SK-N-SH (cell line): ENCODE results near the gene CASK. TPM values are rescaled to one million over a fixed set of nuclear protein-coding genes. Genes with fewer than 3 reads are reported as not detected.

ENCODE experiments used
- CTCF ChIA-PET: fragments of 300-600, 350-600 bp; formaldehyde crosslinking; extraction: SDS; loops from one replicate; lab custom pipeline; 2021; lab: Yijun Ruan, JAX
- POLR2A ChIA-PET: fragments of 350-600 bp; sonication (Branson Sonifier 250); formaldehyde crosslinking; extraction: SDS; loops from one replicate; lab custom pipeline; 2020; ENCODE audit warnings: antibody characterized with exemption, inconsistent platforms; lab: Yijun Ruan, JAX
- DNase-seq: peaks from one replicate; pipeline ENCODE4 v3.0.0; 2012
- H2AFZ ChIP-seq: fragments of 200-600 bp; sonication (generic); 2 replicates; pipeline ENCODE4 v1.8.1; 2016; ENCODE audit warnings: antibody characterized with exemption, mild to moderate bottlenecking, low read depth
- H3F3A ChIP-seq: fragments of 200-600 bp; sonication (generic); replicated peaks from 2 replicates; pipeline ENCODE3; 2016; ENCODE audit warnings: antibody characterized with exemption, mild to moderate bottlenecking; ENCODE audit not compliant: insufficient read depth
- H3K27ac ChIP-seq, 2 experiments: fragments of 200-500 bp in 1 of 2; fragments of 200-600 bp in 1 of 2; sonication (Bioruptor generic) in 1 of 2; sonication (generic), shearing (Covaris generic) in 1 of 2; 2 replicates each; pipeline versions ENCODE4 v1.5.1 to v1.6.1; 2014 to 2016; ENCODE audit warnings: low read depth in 2 of 2, inconsistent platforms in 1 of 2, low read length in 1 of 2, mild to moderate bottlenecking in 1 of 2, mixed read lengths in 1 of 2
- H3K27me3 ChIP-seq: fragments of 200-600 bp; sonication (generic), shearing (Covaris generic); 2 replicates; pipeline ENCODE4 v1.6.1; 2016; ENCODE audit warnings: mixed run types; ENCODE audit not compliant: insufficient read depth
- H3K36me3 ChIP-seq, 2 experiments: fragments of 200-500 bp in 1 of 2; fragments of 200-600 bp in 1 of 2; sonication (Bioruptor generic) in 1 of 2; sonication (generic) in 1 of 2; replicated peaks in 1 of 2; 2 replicates each; pipeline versions ENCODE3 to v1.5.1; 2014 to 2016; ENCODE audit warnings: low read length in 1 of 2, mild to moderate bottlenecking in 1 of 2; ENCODE audit not compliant: insufficient read depth in 2 of 2, control insufficient read depth in 1 of 2
- H3K4me1 ChIP-seq, 2 experiments: fragments of 200-500 bp in 1 of 2; fragments of 200-600 bp in 1 of 2; sonication (Bioruptor generic) in 1 of 2; sonication (generic), shearing (Covaris generic) in 1 of 2; 2 replicates each; pipeline versions ENCODE4 v1.5.1 to v1.6.1; 2014 to 2016; ENCODE audit warnings: low read depth in 1 of 2, low read length in 1 of 2, mixed run types in 1 of 2; ENCODE audit not compliant: insufficient read depth in 2 of 2, control insufficient read depth in 1 of 2
- H3K4me2 ChIP-seq: fragments of 200-600 bp; sonication (generic), shearing (Covaris generic); 2 replicates; pipeline ENCODE4 v1.6.1; 2017; ENCODE audit warnings: mixed run types
- H3K4me3 ChIP-seq, 2 experiments: fragments of 200-500 bp in 1 of 2; fragments of 200-600 bp in 1 of 2; sonication (Bioruptor generic) in 1 of 2; sonication (generic), shearing (Covaris generic) in 1 of 2; 2 replicates each; pipeline versions ENCODE4 v1.5.1 to v1.8.1; 2014 to 2016; ENCODE audit warnings: low read depth in 2 of 2, inconsistent platforms in 1 of 2, low read length in 1 of 2, mild to moderate bottlenecking in 1 of 2, mixed read lengths in 1 of 2, moderate library complexity in 1 of 2
- H3K79me2 ChIP-seq: fragments of 200-600 bp; sonication (generic); 2 replicates; pipeline ENCODE4 v1.8.1; 2017; ENCODE audit warnings: mild to moderate bottlenecking; ENCODE audit not compliant: insufficient read depth
- H3K9ac ChIP-seq: fragments of 200-600 bp; sonication (generic); 2 replicates; pipeline ENCODE4 v1.6.1; 2017; ENCODE audit warnings: mixed run types
- H3K9me2 ChIP-seq: fragments of 200-600 bp; sonication (generic); 2 replicates; pipeline ENCODE4 v1.6.1; 2017; ENCODE audit warnings: mixed run types
- H3K9me3 ChIP-seq: fragments of 200-600 bp; sonication (generic); 2 replicates; pipeline ENCODE4 v1.6.1; 2017; ENCODE audit warnings: mixed run types, mild to moderate bottlenecking, moderate library complexity
- H4K20me1 ChIP-seq: fragments of 200-600 bp; sonication (generic); 2 replicates; pipeline ENCODE4 v1.6.1; 2017; ENCODE audit warnings: mild to moderate bottlenecking, mixed run types; ENCODE audit not compliant: insufficient read depth
- CHD2 ChIP-seq: fragments of 150-350 bp; IDR thresholded peaks from 2 replicates; pipeline ENCODE4 v1.6.1; 2018; ENCODE audit warnings: low read length; ENCODE audit not compliant: partially characterized antibody
- EP300 ChIP-seq, 2 experiments: IDR thresholded peaks; 2 replicates each; pipeline versions ENCODE4 v1.4.0 to v1.6.1; 2012; ENCODE audit warnings: borderline replicate concordance in 1 of 2, low read depth in 1 of 2, low read length in 1 of 2
- FOSL2 ChIP-seq: IDR thresholded peaks from 2 replicates; pipeline ENCODE4 v1.4.0; 2012; ENCODE audit warnings: low read depth, mild to moderate bottlenecking, moderate library complexity, borderline replicate concordance
- FOXJ3 ChIP-seq: sonication (generic); formaldehyde crosslinking; IDR thresholded peaks from 2 replicates; pipeline ENCODE4 v1.5.1; 2020; ENCODE audit warnings: mild to moderate bottlenecking, missing genetic modification reagents
- NFIC ChIP-seq: IDR thresholded peaks from 2 replicates; pipeline ENCODE4 v1.4.0; 2012; ENCODE audit warnings: borderline replicate concordance
- POLR2AphosphoS5 ChIP-seq: IDR thresholded peaks from 2 replicates; pipeline ENCODE4 v1.6.1; 2012; ENCODE audit warnings: low read depth, low read length
- RAD21 ChIP-seq: IDR thresholded peaks from 2 replicates; pipeline ENCODE4 v1.6.1; 2012; ENCODE audit warnings: mild to moderate bottlenecking, low read length
- RCOR1 ChIP-seq: fragments of 150-350 bp; IDR thresholded peaks from 2 replicates; pipeline ENCODE4 v1.6.1; 2017; ENCODE audit warnings: antibody characterized with exemption, low read length
- RFX5 ChIP-seq: IDR thresholded peaks from 2 replicates; pipeline ENCODE4 v1.6.1; 2012; ENCODE audit warnings: mild to moderate bottlenecking, improper control_type of control experiment, low read length
- RXRA ChIP-seq: IDR thresholded peaks from 2 replicates; pipeline ENCODE4 v1.4.0; 2012; ENCODE audit warnings: low read depth, mild to moderate bottlenecking, borderline replicate concordance
- SMC3 ChIP-seq: IDR thresholded peaks from 2 replicates; pipeline ENCODE4 v1.6.1; 2012; ENCODE audit warnings: low read depth, low read length, improper control_type of control experiment
- TAF1 ChIP-seq: IDR thresholded peaks from 2 replicates; pipeline ENCODE4 v1.6.1; 2012; ENCODE audit warnings: low read depth, mild to moderate bottlenecking, low read length, moderate library complexity, borderline replicate concordance
- TEAD4 ChIP-seq: IDR thresholded peaks from 2 replicates; pipeline ENCODE4 v1.4.0; 2012; ENCODE audit warnings: mild to moderate bottlenecking, borderline replicate concordance; ENCODE audit not compliant: insufficient read depth
- WGBS: methylation state at CpG from one replicate; pipeline ENCODE4 v1.1.6; 2017; ENCODE audit warnings: low lambda C conversion rate; 5-methylcytosine and 5-hydroxymethylcytosine counted together
- polyA plus RNA-seq, 3 experiments: library from polyadenylated mRNA; depleted of rRNA; stranded (reverse); fragments of >200 nt; gene quantifications; 2 replicates each; pipeline ENCODE4 v1.2.3, GENCODE V29; 2012
- TF ChIP-seq, protein P1 (sequence below): IDR thresholded peaks from 2 replicates; pipeline ENCODE4 v1.4.0; 2012; ENCODE audit warnings: low read depth
- TF ChIP-seq, protein P2 (sequence below): fragments of 200-600 bp; sonication (generic); IDR thresholded peaks from 2 replicates; pipeline ENCODE4 v1.6.1; 2017; ENCODE audit warnings: antibody characterized with exemption, mild to moderate bottlenecking, moderate library complexity

CASK gene
- polyA plus RNA-seq, 1 of the 3 experiments (the other 2 are of a cell fraction), result 7.0 TPM

DNA sequence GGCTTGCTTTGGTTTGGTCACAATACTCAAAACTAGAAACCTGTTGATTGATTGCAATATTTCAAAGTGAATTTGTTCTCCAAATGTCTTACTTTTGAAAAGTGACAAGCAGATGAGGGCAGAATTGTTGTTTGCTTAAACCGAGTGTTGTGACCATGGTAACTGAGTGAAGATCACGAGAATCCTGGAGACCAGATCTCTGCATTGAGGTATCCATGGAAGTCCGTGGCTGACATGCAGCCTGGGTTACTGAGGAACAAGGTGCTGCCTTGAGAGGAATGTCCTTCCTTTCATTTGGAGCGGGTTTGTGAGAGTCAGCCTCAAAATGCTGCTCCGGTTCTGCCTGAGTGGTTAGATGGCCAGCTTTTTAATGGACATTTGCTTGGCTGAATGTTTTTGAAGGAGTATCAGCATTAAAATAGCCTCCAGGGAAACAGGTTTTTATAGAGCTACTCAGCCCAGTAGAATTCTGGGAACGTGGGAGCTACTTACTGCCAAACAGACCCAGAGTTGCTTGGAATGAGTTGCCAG is 444.9 kb downstream of the CASK start:
- H2AFZ ChIP-seq, result no peak overlapping the region
- no peaks in the 10 kb centered on the region for H3K4me1 ChIP-seq
- H3K27me3 ChIP-seq, result peaks cover 9% of the 10 kb centered on the region; the same call in 1 of the 2 replicates
- ChIA-PET CTCF (no interaction called here), POLR2A (no interaction called here)
- H4K20me1 ChIP-seq, result no peaks in the 10 kb centered on the region
- H3K9ac ChIP-seq, result no peak overlapping the region
- DNase-seq, result no peak
- no peak overlapping the region for H3K4me2 ChIP-seq
- no peak overlapping the region for H3K27ac ChIP-seq
- H3K4me3 ChIP-seq, result no peak overlapping the region
- H3K9me3 ChIP-seq, result no peaks in the 10 kb centered on the region
- no peaks in the 10 kb centered on the region for H3K79me2 ChIP-seq
- no peak for TF ChIP-seq TAF1
- TF ChIP-seq NFIC, result no peak
- TF ChIP-seq RXRA, result no peak
- TF ChIP-seq RFX5, result no peak
- no peak for TF ChIP-seq POLR2AphosphoS5
- no peak for TF ChIP-seq RCOR1
- no peak for TF ChIP-seq SMC3
- no peaks in the 10 kb centered on the region for H3K36me3 ChIP-seq
- H3K9me2 ChIP-seq, result no peaks in the 10 kb centered on the region
- H3F3A ChIP-seq, result no peaks in the 10 kb centered on the region
- WGBS, result 27% methylated on average over 6 of the region's 6 CpGs

DNA sequence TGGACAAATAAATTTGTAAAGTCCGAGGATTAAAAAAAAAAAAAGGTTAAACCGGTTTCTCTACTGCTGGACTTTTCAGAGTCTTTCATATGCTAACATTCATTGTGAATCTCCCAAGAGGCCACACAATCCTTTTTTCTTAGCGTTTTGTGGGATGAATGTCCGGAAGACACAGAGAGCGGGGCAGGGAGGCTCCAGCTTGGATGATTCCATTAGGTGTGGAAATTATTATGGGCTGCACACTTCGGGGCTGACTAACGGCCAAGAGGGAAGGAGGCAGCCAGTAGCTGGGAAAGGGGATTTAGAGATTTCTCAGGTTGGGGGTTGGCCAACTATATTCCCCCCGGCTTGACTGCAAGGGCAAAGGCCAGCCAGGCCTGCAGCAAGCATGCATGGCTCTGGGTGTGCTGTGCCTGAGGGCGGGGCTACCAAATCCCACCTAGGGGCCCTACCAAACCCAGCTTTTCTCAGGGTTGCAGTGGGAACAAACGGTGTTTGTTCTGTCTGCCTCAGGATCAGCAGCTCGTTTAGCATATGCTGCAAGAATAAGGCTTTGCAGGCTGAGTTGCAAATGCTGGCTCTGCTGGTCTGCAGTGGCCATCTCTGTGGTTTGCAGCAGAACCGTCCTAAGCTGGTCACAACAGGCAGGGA is 447.6 kb downstream of the CASK start:
- 49% methylated on average over 12 of the region's 12 CpGs for WGBS
- POLR2A ChIA-PET, result no interaction called here

More for the DNA sequence above, 447.6 kb downstream of the CASK start:
- Histone ChIP-seq H3F3A (no peaks in the 10 kb centered on the region), H3K36me3 (no peaks in the 10 kb centered on the region), H3K9me2 (no peaks in the 10 kb centered on the region), H2AFZ (no peak overlapping the region), H3K4me1 (no peaks in the 10 kb centered on the region), H3K27me3 (peaks cover 9% of the 10 kb centered on the region; the same call in 1 of the 2 replicates), H3K4me3 (no peak overlapping the region), H3K27ac (no peak overlapping the region), H4K20me1 (no peaks in the 10 kb centered on the region), H3K9me3 (no peaks in the 10 kb centered on the region), H3K9ac (no peak overlapping the region), H3K4me2 (no peak overlapping the region), H3K79me2 (no peaks in the 10 kb centered on the region)
- TF ChIP-seq, protein P1, sequence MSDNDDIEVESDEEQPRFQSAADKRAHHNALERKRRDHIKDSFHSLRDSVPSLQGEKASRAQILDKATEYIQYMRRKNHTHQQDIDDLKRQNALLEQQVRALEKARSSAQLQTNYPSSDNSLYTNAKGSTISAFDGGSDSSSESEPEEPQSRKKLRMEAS, result no peak
- TF ChIP-seq CHD2, result no peak
- no peak for TF ChIP-seq FOSL2
- TF ChIP-seq, protein P2, sequence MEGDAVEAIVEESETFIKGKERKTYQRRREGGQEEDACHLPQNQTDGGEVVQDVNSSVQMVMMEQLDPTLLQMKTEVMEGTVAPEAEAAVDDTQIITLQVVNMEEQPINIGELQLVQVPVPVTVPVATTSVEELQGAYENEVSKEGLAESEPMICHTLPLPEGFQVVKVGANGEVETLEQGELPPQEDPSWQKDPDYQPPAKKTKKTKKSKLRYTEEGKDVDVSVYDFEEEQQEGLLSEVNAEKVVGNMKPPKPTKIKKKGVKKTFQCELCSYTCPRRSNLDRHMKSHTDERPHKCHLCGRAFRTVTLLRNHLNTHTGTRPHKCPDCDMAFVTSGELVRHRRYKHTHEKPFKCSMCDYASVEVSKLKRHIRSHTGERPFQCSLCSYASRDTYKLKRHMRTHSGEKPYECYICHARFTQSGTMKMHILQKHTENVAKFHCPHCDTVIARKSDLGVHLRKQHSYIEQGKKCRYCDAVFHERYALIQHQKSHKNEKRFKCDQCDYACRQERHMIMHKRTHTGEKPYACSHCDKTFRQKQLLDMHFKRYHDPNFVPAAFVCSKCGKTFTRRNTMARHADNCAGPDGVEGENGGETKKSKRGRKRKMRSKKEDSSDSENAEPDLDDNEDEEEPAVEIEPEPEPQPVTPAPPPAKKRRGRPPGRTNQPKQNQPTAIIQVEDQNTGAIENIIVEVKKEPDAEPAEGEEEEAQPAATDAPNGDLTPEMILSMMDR, result no peak
- no peak for TF ChIP-seq SMC3
- TF ChIP-seq RAD21, result no peak
- TF ChIP-seq TEAD4, result no peak
- no peak for TF ChIP-seq EP300 (IDR thresholded peaks at IDR 0.05; ENCODE audit: borderline replicate concordance in 1 of 2, low read depth in 1 of 2, low read length in 1 of 2)
- no peak for TF ChIP-seq RXRA
- TF ChIP-seq RCOR1, result no peak
- no peak for TF ChIP-seq FOXJ3
- no peak for DNase-seq
- CTCF ChIA-PET, result interaction anchor here (0.6 kb wide), 1 partner anchor 1229 kb away, joined by 3 read pairs; no protein-coding TSS in a partner anchor
